GM12878 (cell line): ENCODE measurements around the gene CIDEC.
"Not testable (repeated sequence)": the region's sequence is repeated elsewhere in the genome, so short reads cannot be mapped to it uniquely, and the experiment has no call there.

Experiments
- MYC ChIP-seq: IDR thresholded peaks from 2 replicates; pipeline ENCODE4 v1.6.1; 2011; ENCODE audit warnings: mild to moderate bottlenecking, low read length, moderate library complexity, inconsistent platforms; ENCODE audit not compliant: insufficient read depth, insufficient replicate concordance, insufficient read length, severe bottlenecking
- TF ChIP-seq, protein P1 (sequence below): IDR thresholded peaks from 2 replicates; pipeline ENCODE4 v1.6.1; 2012; ENCODE audit warnings: mild to moderate bottlenecking, low read depth, low read length
- TF ChIP-seq, protein P2 (sequence below), 3 experiments: IDR thresholded peaks in 2 of 3; conservative IDR thresholded peaks in 1 of 3; 2 replicates each; pipeline ENCODE4 v1.5.1; 2011; ENCODE audit warnings: low read depth in 3 of 3, low read length in 3 of 3, mild to moderate bottlenecking in 3 of 3, control low read depth in 2 of 3, moderate library complexity in 2 of 3, inconsistent platforms in 1 of 3, mixed read lengths in 1 of 3; ENCODE audit not compliant: control insufficient read depth in 2 of 3, insufficient read depth in 1 of 3; ENCODE audit errors: extremely low read depth in 1 of 3

DNA sequence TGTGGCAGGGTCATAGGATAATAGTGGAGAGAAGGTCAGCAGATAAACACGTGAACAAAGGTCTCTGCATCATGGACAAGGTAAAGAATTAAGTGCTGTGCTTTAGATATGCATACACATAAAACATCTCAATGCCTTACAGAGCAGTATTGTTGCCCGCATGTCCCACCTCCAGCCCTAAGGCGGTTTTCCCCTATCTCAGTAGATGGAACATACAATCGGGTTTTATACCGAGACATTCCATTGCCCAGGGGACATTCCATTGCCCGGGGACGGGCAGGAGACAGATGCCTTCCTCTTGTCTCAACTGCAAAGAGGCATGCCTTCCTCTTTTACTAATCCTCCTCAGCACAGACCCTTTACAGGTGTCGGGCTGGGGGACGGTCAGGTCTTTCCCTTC, 32.2 kb downstream of the CIDEC start:
- TF ChIP-seq, protein P1, sequence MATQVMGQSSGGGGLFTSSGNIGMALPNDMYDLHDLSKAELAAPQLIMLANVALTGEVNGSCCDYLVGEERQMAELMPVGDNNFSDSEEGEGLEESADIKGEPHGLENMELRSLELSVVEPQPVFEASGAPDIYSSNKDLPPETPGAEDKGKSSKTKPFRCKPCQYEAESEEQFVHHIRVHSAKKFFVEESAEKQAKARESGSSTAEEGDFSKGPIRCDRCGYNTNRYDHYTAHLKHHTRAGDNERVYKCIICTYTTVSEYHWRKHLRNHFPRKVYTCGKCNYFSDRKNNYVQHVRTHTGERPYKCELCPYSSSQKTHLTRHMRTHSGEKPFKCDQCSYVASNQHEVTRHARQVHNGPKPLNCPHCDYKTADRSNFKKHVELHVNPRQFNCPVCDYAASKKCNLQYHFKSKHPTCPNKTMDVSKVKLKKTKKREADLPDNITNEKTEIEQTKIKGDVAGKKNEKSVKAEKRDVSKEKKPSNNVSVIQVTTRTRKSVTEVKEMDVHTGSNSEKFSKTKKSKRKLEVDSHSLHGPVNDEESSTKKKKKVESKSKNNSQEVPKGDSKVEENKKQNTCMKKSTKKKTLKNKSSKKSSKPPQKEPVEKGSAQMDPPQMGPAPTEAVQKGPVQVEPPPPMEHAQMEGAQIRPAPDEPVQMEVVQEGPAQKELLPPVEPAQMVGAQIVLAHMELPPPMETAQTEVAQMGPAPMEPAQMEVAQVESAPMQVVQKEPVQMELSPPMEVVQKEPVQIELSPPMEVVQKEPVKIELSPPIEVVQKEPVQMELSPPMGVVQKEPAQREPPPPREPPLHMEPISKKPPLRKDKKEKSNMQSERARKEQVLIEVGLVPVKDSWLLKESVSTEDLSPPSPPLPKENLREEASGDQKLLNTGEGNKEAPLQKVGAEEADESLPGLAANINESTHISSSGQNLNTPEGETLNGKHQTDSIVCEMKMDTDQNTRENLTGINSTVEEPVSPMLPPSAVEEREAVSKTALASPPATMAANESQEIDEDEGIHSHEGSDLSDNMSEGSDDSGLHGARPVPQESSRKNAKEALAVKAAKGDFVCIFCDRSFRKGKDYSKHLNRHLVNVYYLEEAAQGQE, result not testable (repeated sequence)
- TF ChIP-seq MYC, result not testable (repeated sequence)
- TF ChIP-seq, protein P2, sequence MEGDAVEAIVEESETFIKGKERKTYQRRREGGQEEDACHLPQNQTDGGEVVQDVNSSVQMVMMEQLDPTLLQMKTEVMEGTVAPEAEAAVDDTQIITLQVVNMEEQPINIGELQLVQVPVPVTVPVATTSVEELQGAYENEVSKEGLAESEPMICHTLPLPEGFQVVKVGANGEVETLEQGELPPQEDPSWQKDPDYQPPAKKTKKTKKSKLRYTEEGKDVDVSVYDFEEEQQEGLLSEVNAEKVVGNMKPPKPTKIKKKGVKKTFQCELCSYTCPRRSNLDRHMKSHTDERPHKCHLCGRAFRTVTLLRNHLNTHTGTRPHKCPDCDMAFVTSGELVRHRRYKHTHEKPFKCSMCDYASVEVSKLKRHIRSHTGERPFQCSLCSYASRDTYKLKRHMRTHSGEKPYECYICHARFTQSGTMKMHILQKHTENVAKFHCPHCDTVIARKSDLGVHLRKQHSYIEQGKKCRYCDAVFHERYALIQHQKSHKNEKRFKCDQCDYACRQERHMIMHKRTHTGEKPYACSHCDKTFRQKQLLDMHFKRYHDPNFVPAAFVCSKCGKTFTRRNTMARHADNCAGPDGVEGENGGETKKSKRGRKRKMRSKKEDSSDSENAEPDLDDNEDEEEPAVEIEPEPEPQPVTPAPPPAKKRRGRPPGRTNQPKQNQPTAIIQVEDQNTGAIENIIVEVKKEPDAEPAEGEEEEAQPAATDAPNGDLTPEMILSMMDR (IDR thresholded peaks at IDR 0.05 in 2 of 3, conservative IDR thresholded peaks at IDR 0.05 in 1 of 3; ENCODE audit: control insufficient read depth in 2 of 3, extremely low read depth in 1 of 3, insufficient read depth in 1 of 3, low read depth in 3 of 3, low read length in 3 of 3), result not testable (repeated sequence)
